ENCODE results near the gene KCNG2.

DNA sequence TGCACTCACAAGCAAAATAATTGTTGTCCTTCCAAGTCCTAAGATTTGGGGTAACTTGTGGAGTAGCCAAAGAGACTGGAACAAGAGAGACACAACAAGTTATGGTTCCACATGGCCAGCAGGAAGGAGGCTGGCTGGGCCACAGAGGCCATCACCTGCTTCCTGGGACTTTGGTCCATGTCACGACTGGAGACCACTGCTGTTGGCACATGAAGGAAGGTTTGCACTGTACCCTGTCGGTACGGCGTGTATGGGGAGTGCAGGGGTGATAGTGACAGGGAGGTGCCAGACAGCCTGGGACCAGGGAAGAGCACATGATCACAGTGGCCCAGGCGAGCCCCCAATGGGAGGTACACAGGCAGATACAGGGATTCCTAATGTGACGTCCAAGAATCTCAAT, 138.2 kb downstream of the KCNG2 start:
- TF ChIP-seq CTCF (IDR thresholded peaks at IDR 0.05) = no peak
- TF ChIP-seq POLR2A (IDR thresholded peaks at IDR 0.05) = no peak

Data from tibial nerve (tissue), 3 donors.